ENCODE results near the gene CHAC1. TPM values are rescaled to one million over a fixed set of nuclear protein-coding genes. Genes with fewer than 3 reads are reported as not detected.

CHAC1 gene
- total and polyA plus RNA-seq, 2 of the 13 experiments (the other 11 are each of a cell fraction or from before 2014, with no cell fraction given) = 0.44 TPM; not detected in 1

DNA sequence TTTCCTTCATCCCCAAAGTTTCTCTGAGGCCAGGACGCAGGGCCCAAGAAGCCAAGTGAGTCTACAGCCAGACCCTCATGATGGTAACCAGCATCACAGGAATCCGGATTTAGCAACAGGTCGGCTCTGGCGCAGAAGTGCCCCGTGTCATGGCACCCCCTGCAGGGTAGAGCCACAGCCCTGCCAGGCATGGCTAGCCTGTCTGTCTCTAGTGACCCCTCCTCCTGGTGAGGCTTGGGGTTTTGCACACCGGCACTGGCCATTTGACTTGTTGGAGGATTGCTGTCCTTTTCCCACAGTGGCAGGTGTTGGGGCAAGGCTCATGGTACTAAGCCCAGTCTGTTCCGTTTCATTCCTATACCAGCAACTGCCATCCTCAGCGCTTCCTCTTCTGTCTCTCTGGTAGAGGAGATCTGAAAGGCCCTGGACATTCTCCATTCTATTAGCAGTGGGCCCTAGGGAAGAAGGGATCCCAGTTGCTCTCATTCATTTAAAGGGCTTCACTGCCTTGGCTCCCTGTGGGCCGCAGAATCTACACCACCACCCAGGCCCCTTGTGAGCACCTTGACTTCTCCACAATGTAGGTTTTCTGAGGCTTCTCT, 9.4 kb upstream of the CHAC1 start:
- CTCF ChIA-PET (ENCODE audit: low intra/inter-chr PET ratio, low total read pairs) = no interaction called here
- Histone ChIP-seq H3K4me2 (ENCODE audit: low read depth, low read length) (no peak overlapping the region), H3K27ac (ENCODE audit: extremely low read length, insufficient read depth, low read length) (no peak overlapping the region), H3K9ac (ENCODE audit: insufficient read depth, low read depth, low read length) (no peak overlapping the region), H3K9me3 (ENCODE audit: low read length) (no peaks in the 10 kb centered on the region), H4K20me1 (ENCODE audit: insufficient read depth, low read length) (no peaks in the 10 kb centered on the region), H2AFZ (ENCODE audit: low read length) (no peak overlapping the region), H3K79me2 (ENCODE audit: insufficient read depth, low read length) (no peaks in the 10 kb centered on the region), H3K4me1 (ENCODE audit: insufficient read depth, low read length) (peaks cover 46% of the 10 kb centered on the region), H3K27me3 (ENCODE audit: control insufficient read depth in 1 of 2, insufficient read depth in 2 of 2, low read length in 2 of 2) (peaks cover 0 to 45% of the 10 kb centered on the region in 2 experiments; a peak in 3 of 5 replicates), H3K36me3 (replicated peaks in 1 of 2; ENCODE audit: control insufficient read depth in 1 of 2, insufficient read depth in 2 of 2, low read length in 2 of 2) (no peaks in the 10 kb centered on the region), H3K4me3 (replicated peaks in 1 of 3; ENCODE audit: insufficient read depth in 1 of 3, low read depth in 2 of 3, low read length in 3 of 3) (no peak overlapping the region)
- POLR2A ChIA-PET = no interaction called here
- FAIRE-seq (no peak), DNase-seq (ENCODE audit: low spot score) (no peak), ATAC-seq (no peak)
- 54% methylated on average over 9 of the region's 9 CpGs for WGBS (ENCODE audit: low lambda C conversion rate)
- no peak for TF ChIP-seq ZBTB42 (CRISPR knock-in tag; IDR thresholded peaks at IDR 0.05)
- TF ChIP-seq KDM6A (CRISPR knock-in tag; IDR thresholded peaks at IDR 0.05; ENCODE audit: low read depth) = no peak
- no peak for TF ChIP-seq SIN3B (IDR thresholded peaks at IDR 0.05; ENCODE audit: low read length)
- TF ChIP-seq SAP130 (CRISPR knock-in tag; IDR thresholded peaks at IDR 0.05; ENCODE audit: low read depth) = no peak
- no peak for TF ChIP-seq ZNF790 (CRISPR knock-in tag; IDR thresholded peaks at IDR 0.05; ENCODE audit: borderline replicate concordance)
- no peak for TF ChIP-seq ZNF24 (IDR thresholded peaks at IDR 0.05)
- TF ChIP-seq ZNF775 (CRISPR knock-in tag; IDR thresholded peaks at IDR 0.05; ENCODE audit: borderline replicate concordance) = no peak
- no peak for TF ChIP-seq PAWR (CRISPR knock-in tag; IDR thresholded peaks at IDR 0.05; ENCODE audit: borderline replicate concordance)
- TF ChIP-seq, protein P1, sequence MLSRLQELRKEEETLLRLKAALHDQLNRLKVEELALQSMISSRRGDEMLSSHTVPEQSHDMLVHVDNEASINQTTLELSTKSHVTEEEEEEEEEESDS (CRISPR knock-in tag; IDR thresholded peaks at IDR 0.05; ENCODE audit: borderline replicate concordance) = no peak
- TF ChIP-seq GPN1 (CRISPR knock-in tag; IDR thresholded peaks at IDR 0.05; ENCODE audit: borderline replicate concordance) = no peak
- TF ChIP-seq ZSCAN30 (CRISPR knock-in tag; IDR thresholded peaks at IDR 0.05) = no peak
- no peak for TF ChIP-seq ZNF678 (CRISPR knock-in tag; IDR thresholded peaks at IDR 0.05)
- TF ChIP-seq SNRNP70 (IDR thresholded peaks at IDR 0.05; ENCODE audit: low read depth, low read length) = no peak
- no peak for TF ChIP-seq ZNF446 (CRISPR knock-in tag; IDR thresholded peaks at IDR 0.05)
- TF ChIP-seq POLR2AphosphoS5 (IDR thresholded peaks at IDR 0.05; ENCODE audit: low read depth, low read length) = no peak
- no TSS peak for BruUV-seq (replicated peaks)
- in situ Hi-C loops (cut with HindIII; ENCODE audit: extremely low pct_ligation_motif_present, low pct_unique_long_range_greater_than_20kb) (no loop called here), intact Hi-C loops (cut with micrococcal nuclease; ENCODE audit: unreplicated experiment) (loop anchor here (5.0 kb wide), 1 partner anchor 37 kb away; no protein-coding TSS in a partner anchor)
